Fibroblast of lung (primary cell): ENCODE measurements around the gene FUCA1. TPM values are rescaled to one million over a fixed set of nuclear protein-coding genes. Genes with fewer than 3 reads are reported as not detected.

ENCODE experiments used
- DNase-seq, 2 donors: peaks; one replicate each; pipeline versions ENCODE4 v3.0.0 to v3.0.0-alpha.2; 2010; ENCODE audit warnings: low read depth in 2 of 2
- H2AFZ ChIP-seq: 2 replicates; pipeline ENCODE4 v1.5.1; 2012; ENCODE audit warnings: low read length, control low read depth, inconsistent platforms
- H3K27ac ChIP-seq: 2 replicates; pipeline ENCODE4 v1.5.1; 2011; ENCODE audit warnings: low read length, control low read depth; ENCODE audit not compliant: insufficient read depth
- H3K27me3 ChIP-seq: 2 replicates; pipeline ENCODE4 v1.5.1; 2011; ENCODE audit warnings: mild to moderate bottlenecking, low read length; ENCODE audit not compliant: control insufficient read depth, insufficient read depth
- H3K36me3 ChIP-seq: 2 replicates; pipeline ENCODE4 v1.5.1; 2011; ENCODE audit warnings: low read length; ENCODE audit not compliant: control insufficient read depth, insufficient read depth
- H3K4me1 ChIP-seq: 2 replicates; pipeline ENCODE4 v1.5.1; 2011; ENCODE audit warnings: low read length; ENCODE audit not compliant: control insufficient read depth, insufficient read depth; ENCODE audit errors: extremely low read depth
- H3K4me2 ChIP-seq: 2 replicates; pipeline ENCODE4 v1.5.1; 2011; ENCODE audit warnings: low read length, control low read depth; ENCODE audit not compliant: insufficient read depth; ENCODE audit errors: extremely low read depth
- H3K4me3 ChIP-seq, 4 experiments: fragments of 200-600 bp in 1 of 4; sonication (generic) in 1 of 4; replicated peaks in 1 of 4; 2 replicates each; pipeline ENCODE4 v1.5.1; 2011 to 2016; ENCODE audit warnings: low read length in 4 of 4, low read depth in 3 of 4, mild to moderate bottlenecking in 3 of 4, control low read depth in 2 of 4, inconsistent platforms in 1 of 4, mixed read lengths in 1 of 4; ENCODE audit not compliant: insufficient read depth in 1 of 4; ENCODE audit errors: control extremely low read depth in 1 of 4
- H3K79me2 ChIP-seq: 2 replicates; pipeline ENCODE4 v1.5.1; 2012; ENCODE audit warnings: mild to moderate bottlenecking, low read length, inconsistent platforms; ENCODE audit not compliant: control insufficient read depth, insufficient read depth
- H3K9ac ChIP-seq: 2 replicates; pipeline ENCODE4 v1.5.1; 2011; ENCODE audit warnings: mild to moderate bottlenecking, low read length, control low read depth; ENCODE audit not compliant: insufficient read depth
- H3K9me3 ChIP-seq: 2 replicates; pipeline ENCODE4 v1.5.1; 2012; ENCODE audit warnings: low read depth, low read length; ENCODE audit not compliant: control insufficient read depth, insufficient read depth
- H4K20me1 ChIP-seq: 2 replicates; pipeline ENCODE4 v1.5.1; 2011; ENCODE audit warnings: low read length; ENCODE audit not compliant: control insufficient read depth, insufficient read depth; ENCODE audit errors: extremely low read depth
- CTCF ChIP-seq, 2 donors: IDR thresholded peaks in 1 of 2; conservative IDR thresholded peaks in 1 of 2; 1 replicate in 1 of 2; 2 replicates in 1 of 2; pipeline ENCODE4 v1.5.1; 2011 to 2012; ENCODE audit warnings: low read length in 2 of 2, control low read depth in 1 of 2, inconsistent platforms in 1 of 2, low read depth in 1 of 2, mild to moderate bottlenecking in 1 of 2
- EZH2 ChIP-seq: IDR thresholded peaks from 2 replicates; pipeline ENCODE4 v1.5.1; 2012; ENCODE audit warnings: low read length, control low read depth, mild to moderate bottlenecking; ENCODE audit errors: missing control alignments
- polyA plus RNA-seq, 2 donors: library from polyadenylated mRNA; depleted of rRNA in 1 of 2; stranded (reverse) in 1 of 2; unstranded in 1 of 2; fragments of >200 nt; gene quantifications; 2 replicates each; pipeline ENCODE4 v1.2.1, GENCODE V29; 2011 to 2012; ENCODE audit warnings: missing spikeins in 1 of 2
- total RNA-seq: library from RNA; depleted of rRNA; stranded (reverse); fragments of >200 nt; gene quantifications from 2 replicates; pipeline ENCODE4 v1.2.1, GENCODE V29; 2014

FUCA1 gene
- total and polyA plus RNA-seq, 2 donors (not counting 1 experiment from before 2014, with no cell fraction given), result 4.1 to 9.7 TPM

- DNase-seq, result no peak
- no peak overlapping the region for H3K4me2 ChIP-seq
- H3K9ac ChIP-seq, result no peak overlapping the region
- H3K27me3 ChIP-seq, result no peaks in the 10 kb centered on the region
- no peaks in the 10 kb centered on the region for H3K4me1 ChIP-seq
- no peaks in the 10 kb centered on the region for H3K9me3 ChIP-seq
- no peak overlapping the region for H3K4me3 ChIP-seq
- TF ChIP-seq EZH2 (no peak), CTCF (conservative IDR thresholded peaks at IDR 0.05 in 1 of 2, IDR thresholded peaks at IDR 0.05 in 1 of 2; ENCODE audit: low read depth in 1 of 2, low read length in 2 of 2) (no peak)
- no peak overlapping the region for H2AFZ ChIP-seq
- H4K20me1 ChIP-seq, result no peaks in the 10 kb centered on the region
- no peaks in the 10 kb centered on the region for H3K36me3 ChIP-seq
- no peaks in the 10 kb centered on the region for H3K79me2 ChIP-seq
- H3K27ac ChIP-seq, result no peak overlapping the region
Measured at GRCh38 chr1:23915466-23915865, 47.4 kb upstream of the FUCA1 start.

GRCh38 chr1:23914921-23915320 lies 46.8 kb upstream of the FUCA1 start:
- Histone ChIP-seq H3K27me3 (no peaks in the 10 kb centered on the region), H3K27ac (no peak overlapping the region), H3K4me1 (no peaks in the 10 kb centered on the region), H3K9me3 (no peaks in the 10 kb centered on the region), H3K36me3 (no peaks in the 10 kb centered on the region), H3K4me2 (no peak overlapping the region), H3K79me2 (no peaks in the 10 kb centered on the region), H4K20me1 (no peaks in the 10 kb centered on the region), H3K4me3 (no peak overlapping the region), H2AFZ (no peak overlapping the region), H3K9ac (no peak overlapping the region)
- no peak for DNase-seq
- TF ChIP-seq CTCF (conservative IDR thresholded peaks at IDR 0.05 in 1 of 2, IDR thresholded peaks at IDR 0.05 in 1 of 2; ENCODE audit: low read depth in 1 of 2, low read length in 2 of 2), result no peak
- TF ChIP-seq EZH2, result no peak

GRCh38 chr1:23913212-23913880 lies 45.3 kb upstream of the FUCA1 start, which contains the start of gene CNR2:
TSS of gene CNR2 (minus strand) at chr1:23913362. CDS start at chr1:23875617, 37,745 bp downstream.
- no peak for DNase-seq
- Histone ChIP-seq H3K4me1 (no peaks in the 10 kb centered on the region), H3K9ac (no peak within 1 kb of the TSS), H4K20me1 (no peaks in the 10 kb centered on the region), H3K27ac (no peak within 1 kb of the TSS), H3K27me3 (peaks cover 5% of the 10 kb centered on the region), H3K4me2 (no peak within 1 kb of the TSS), H3K36me3 (no peaks in the 10 kb centered on the region), H3K9me3 (no peaks in the 10 kb centered on the region), H2AFZ (no peak within 1 kb of the TSS), H3K79me2 (no peaks in the 10 kb centered on the region), H3K4me3 (no peak within 1 kb of the TSS)
- no peak for TF ChIP-seq CTCF (conservative IDR thresholded peaks at IDR 0.05 in 1 of 2, IDR thresholded peaks at IDR 0.05 in 1 of 2; ENCODE audit: low read depth in 1 of 2, low read length in 2 of 2)
- TF ChIP-seq EZH2, result no peak
